HepG2 (cell line): ENCODE data around the gene RTP5. TPM values are rescaled to one million over a fixed set of nuclear protein-coding genes. Genes with fewer than 3 reads are reported as not detected.
"Not testable (repeated sequence)": the region's sequence is repeated elsewhere in the genome, so short reads cannot be mapped to it uniquely, and the experiment has no call there.

Experiments
- ATAC-seq: fragments of 200-7000 bp; cut with Tn5 transposase; 3 replicates; pipeline ENCODE4 v1.9.1; 2020; ENCODE audit warnings: mild to moderate bottlenecking, moderate library complexity
- BruUV-seq: library from RNA; stranded (reverse); fragments of 400-500 nt; replicated peaks from 2 replicates; lab custom pipeline; 2021; lab: Mats Ljungman, UMichigan
- CTCF ChIA-PET: fragments of 300-600 bp; formaldehyde crosslinking; extraction: SDS; loops from one replicate; lab custom pipeline; 2021; ENCODE audit warnings: low total read pairs, inconsistent platforms, low intra/inter-chr PET ratio; lab: Yijun Ruan, JAX
- POLR2A ChIA-PET: fragments of 350-600 bp; sonication (Branson Sonifier 250); formaldehyde crosslinking; loops from one replicate; lab custom pipeline; 2020; ENCODE audit warnings: antibody characterized with exemption, inconsistent platforms; lab: Yijun Ruan, JAX
- DNase-seq: peaks from one replicate; pipeline ENCODE4 v3.0.0-alpha.2; 2015; ENCODE audit warnings: low spot score
- FAIRE-seq: peaks from 3 replicates; lab custom pipeline; 2011; peaks lifted over from hg19 to GRCh38; lab: Jason Lieb, UNC
- H2AFZ ChIP-seq: one replicate; pipeline ENCODE4 v1.6.1; 2011; ENCODE audit warnings: low read length, inconsistent platforms
- H3K27ac ChIP-seq: fragments of 300-600 bp; 3 replicates; pipeline ENCODE4 v1.8.0; 2011; ENCODE audit warnings: mixed run types, mild to moderate bottlenecking, mixed read lengths, low read length, inconsistent platforms; ENCODE audit not compliant: insufficient read depth; ENCODE audit errors: extremely low read length
- H3K27me3 ChIP-seq, 2 experiments: fragments of 200-600 bp in 1 of 2; 2 replicates in 1 of 2; 3 replicates in 1 of 2; pipeline versions ENCODE4 v1.6.0 to v1.8.0; 2011; ENCODE audit warnings: low read length in 2 of 2, mild to moderate bottlenecking in 2 of 2, moderate library complexity in 2 of 2, inconsistent platforms in 1 of 2; ENCODE audit not compliant: insufficient read depth in 2 of 2, control insufficient read depth in 1 of 2
- H3K36me3 ChIP-seq, 2 experiments: fragments of 200-600 bp in 1 of 2; replicated peaks in 1 of 2; 2 replicates in 1 of 2; 3 replicates in 1 of 2; pipeline versions ENCODE4 v1.5.1 to v1.8.0; 2011; ENCODE audit warnings: low read length in 2 of 2, inconsistent platforms in 1 of 2; ENCODE audit not compliant: insufficient read depth in 2 of 2, control insufficient read depth in 1 of 2
- H3K4me1 ChIP-seq: 2 replicates; pipeline ENCODE4 v1.5.1; 2012; ENCODE audit warnings: low read length, inconsistent platforms; ENCODE audit not compliant: insufficient read depth
- H3K4me2 ChIP-seq: 2 replicates; pipeline ENCODE4 v1.6.0; 2011; ENCODE audit warnings: low read depth, low read length, inconsistent platforms
- H3K4me3 ChIP-seq, 3 experiments: fragments of 200-600 bp in 1 of 3; sonication (generic), shearing (Covaris generic) in 1 of 3; replicated peaks in 1 of 3; 2 replicates each; pipeline ENCODE4 v1.5.1; 2011 to 2016; ENCODE audit warnings: low read length in 3 of 3, inconsistent platforms in 2 of 3, low read depth in 2 of 3, mild to moderate bottlenecking in 2 of 3, control low read depth in 1 of 3, mixed read lengths in 1 of 3; ENCODE audit not compliant: insufficient read depth in 1 of 3
- H3K79me2 ChIP-seq: one replicate; pipeline ENCODE4 v1.6.1; 2011; ENCODE audit warnings: low read length, inconsistent platforms; ENCODE audit not compliant: insufficient read depth
- H3K9ac ChIP-seq: 2 replicates; pipeline ENCODE4 v1.6.0; 2011; ENCODE audit warnings: mild to moderate bottlenecking, low read depth, low read length, inconsistent platforms; ENCODE audit not compliant: insufficient read depth
- H3K9me3 ChIP-seq: 2 replicates; pipeline ENCODE4 v1.5.1; 2012; ENCODE audit warnings: mild to moderate bottlenecking, low read length
- H4K20me1 ChIP-seq: 2 replicates; pipeline ENCODE4 v1.6.0; 2011; ENCODE audit warnings: inconsistent platforms, mild to moderate bottlenecking, low read length, moderate library complexity; ENCODE audit not compliant: insufficient read depth
- CBX5 ChIP-seq: sonication (generic); formaldehyde crosslinking; IDR thresholded peaks from 2 replicates; pipeline ENCODE4 v1.4.0; 2020; ENCODE audit warnings: missing genetic modification reagents, borderline replicate concordance
- CTCF ChIP-seq: sonication (generic); formaldehyde crosslinking; IDR thresholded peaks from 2 replicates; pipeline ENCODE4 v1.5.0; 2020; ENCODE audit warnings: mild to moderate bottlenecking, missing genetic modification reagents, moderate library complexity
- RAD21 ChIP-seq: fragments of 450-650 bp; formaldehyde crosslinking; IDR thresholded peaks from 2 replicates; pipeline ENCODE4 v1.5.0; 2020; ENCODE audit warnings: mild to moderate bottlenecking
- STAG1 ChIP-seq: sonication (generic); formaldehyde crosslinking; IDR thresholded peaks from 2 replicates; pipeline ENCODE4 v1.4.0; 2020; ENCODE audit warnings: missing genetic modification reagents
- ZBTB33 ChIP-seq: sonication (generic); formaldehyde crosslinking; IDR thresholded peaks from 2 replicates; pipeline ENCODE4 v1.4.0; 2020; ENCODE audit warnings: missing genetic modification reagents
- ZNF280B ChIP-seq: sonication (generic); formaldehyde crosslinking; IDR thresholded peaks from 2 replicates; pipeline ENCODE4 v1.5.0; 2020; ENCODE audit warnings: missing genetic modification reagents, mild to moderate bottlenecking, borderline replicate concordance
- ZNF280D ChIP-seq: sonication (generic); formaldehyde crosslinking; IDR thresholded peaks from 2 replicates; pipeline ENCODE4 v1.5.1; 2020; ENCODE audit warnings: mild to moderate bottlenecking, missing genetic modification reagents
- ZNF44 ChIP-seq: sonication (generic); formaldehyde crosslinking; IDR thresholded peaks from 2 replicates; pipeline ENCODE4 v1.5.1; 2020; ENCODE audit warnings: mild to moderate bottlenecking, missing genetic modification reagents
- ZNF574 ChIP-seq: sonication (generic); formaldehyde crosslinking; IDR thresholded peaks from 2 replicates; pipeline ENCODE4 v1.4.0; 2020; ENCODE audit warnings: missing genetic modification reagents
- WGBS: methylation state at CpG from one replicate; pipeline ENCODE4 v1.1.6; 2017; ENCODE audit warnings: low lambda C conversion rate; 5-methylcytosine and 5-hydroxymethylcytosine counted together
- in situ Hi-C: cut with HindIII; loops from 2 replicates; pipeline ENCODE4 v1.10.0; 2017; ENCODE audit warnings: low pct_unique_long_range_greater_than_20kb; ENCODE audit not compliant: extremely low pct_ligation_motif_present
- intact Hi-C: fragments of 100-400 bp; cut with micrococcal nuclease; formaldehyde crosslinking; loops from one replicate; pipeline ENCODE4 v1.10.0; 2022; ENCODE audit not compliant: unreplicated experiment
- polyA plus RNA-seq, 8 experiments: library from polyadenylated mRNA; depleted of rRNA in 3 of 8; stranded (reverse) in 7 of 8; unstranded in 1 of 8; fragments of >200 nt; fragmentation: Illumina TruSeq in 4 of 8; extraction: Trizol in 4 of 8; gene quantifications; 2 replicates each; pipeline versions ENCODE4 v1.2.1 to v1.2.3, GENCODE V29; 2011 to 2016; ENCODE audit warnings: low read depth in 4 of 8, missing spikeins in 1 of 8, mixed read lengths in 1 of 8; ENCODE audit not compliant: insufficient read depth in 1 of 8
- total RNA-seq, 5 experiments: library from RNA; depleted of rRNA; stranded (reverse); fragments of >200 nt; fragmentation: Illumina TruSeq; extraction: Trizol; gene quantifications; 2 replicates each; pipeline ENCODE4 v1.2.3, GENCODE V29; 2016; ENCODE audit warnings: low read depth in 1 of 5

RTP5 gene
- total and polyA plus RNA-seq, 2 of the 13 experiments (the other 11 are each of a cell fraction or from before 2014, with no cell fraction given): not detected

- ATAC-seq, H3K79me2 ChIP-seq, H4K20me1 ChIP-seq, POLR2A ChIA-PET, BruUV-seq, H3K27ac ChIP-seq, H3K4me1 ChIP-seq, H3K4me3 ChIP-seq, H3K4me2 ChIP-seq, FAIRE-seq, H3K36me3 ChIP-seq, CTCF ChIA-PET, H2AFZ ChIP-seq, H3K9ac ChIP-seq, intact Hi-C loops: not testable (repeated sequence)
- peaks cover 21% of the 10 kb centered on the region for H3K9me3 ChIP-seq
- peak; percentile 28 for DNase-seq
- in situ Hi-C loops: loop anchor here (5.0 to 10.0 kb wide), 2 partner anchors 141 to 214 kb away; partner anchors contain the start of gene D2HGDH
- TF ChIP-seq ZNF44 (peak; percentile 99), CTCF (CRISPR knock-in tag) (peak; percentile 70), ZNF280B (CRISPR knock-in tag) (peak; percentile 99), RAD21 (CRISPR knock-in tag) (peak; percentile 30; the same call in 1 of the 2 replicates), STAG1 (peak; percentile 74), ZNF280D (peak; percentile 94), ZBTB33 (peak; percentile 80), CBX5 (CRISPR knock-in tag) (0 out of 2 replicates have a peak, but pooled peaks have one; percentile 39), ZNF574 (0 out of 2 replicates have a peak, but pooled peaks have one; percentile 17)
- H3K27me3 ChIP-seq: peaks cover 3 to 14% of the 10 kb centered on the region in 2 experiments; a peak in 4 of 5 replicates
- WGBS: 52% methylated on average over 15 of the region's 22 CpGs
Measured at GRCh38 chr2:241875754-241876527, 6.4 kb downstream of the RTP5 start.
